Thyroid gland (tissue), 4 donors: ENCODE measurements around the gene ZBTB4.

Experiments used
- CTCF ChIP-seq, 6 experiments: fragments of 200-600 bp in 3 of 6; fragments of 450-650 bp in 3 of 6; sonication (generic) in 3 of 6; IDR thresholded peaks; one replicate each; pipeline ENCODE4 v1.5.1; 2016 to 2019; ENCODE audit warnings: antibody characterized with exemption in 6 of 6, mild to moderate bottlenecking in 2 of 6, inconsistent platforms in 1 of 6, moderate library complexity in 1 of 6
- POLR2A ChIP-seq, 2 donors: fragments of 450-650 bp; IDR thresholded peaks; one replicate each; pipeline ENCODE4 v1.6.1; 2017; ENCODE audit warnings: antibody characterized with exemption in 2 of 2, mild to moderate bottlenecking in 2 of 2, moderate library complexity in 1 of 2

GRCh38 chr17:7465597-7466275 is 13.7 kb downstream of the ZBTB4 start:
- TF ChIP-seq CTCF (IDR thresholded peaks at IDR 0.05) (no peak), POLR2A (IDR thresholded peaks at IDR 0.05) (no peak)
